CD8-positive, alpha-beta memory T cell (primary cell): Measurements from ENCODE around the gene FLRT1. TPM values are rescaled to one million over a fixed set of nuclear protein-coding genes. Genes with fewer than 3 reads are reported as not detected.
A peak's percentile ranks its signal among the peaks of the same experiment; 100 is the strongest.

Experiments
- CTCF ChIA-PET: fragments of 350-600 bp; sonication (Branson Sonifier 250); formaldehyde crosslinking; loops from one replicate; lab custom pipeline; 2021; ENCODE audit warnings: antibody characterized with exemption; lab: Charles Lee
- POLR2A ChIA-PET: fragments of 350-600 bp; sonication (Branson Sonifier 250); formaldehyde crosslinking; loops from one replicate; lab custom pipeline; 2021; ENCODE audit warnings: antibody characterized with exemption; lab: Charles Lee
- DNase-seq, 5 donors: peaks; one replicate each; pipeline versions ENCODE4 v3.0.0 to v3.0.0-alpha.2; 2020 to 2022; ENCODE audit warnings: mixed read lengths in 1 of 5
- H3K27ac ChIP-seq: one replicate; pipeline ENCODE4 v1.7.0; 2013; ENCODE audit warnings: low read depth, mild to moderate bottlenecking, low read length, moderate library complexity
- H3K27me3 ChIP-seq: 2 replicates; pipeline ENCODE4 v1.7.0; 2013; ENCODE audit warnings: low read length, mild to moderate bottlenecking; ENCODE audit not compliant: insufficient read depth, poor library complexity, severe bottlenecking
- H3K36me3 ChIP-seq: 2 replicates; pipeline ENCODE4 v1.7.0; 2013; ENCODE audit warnings: mild to moderate bottlenecking, low read length, moderate library complexity; ENCODE audit not compliant: insufficient read depth
- H3K4me1 ChIP-seq: 2 replicates; pipeline ENCODE4 v1.7.0; 2013; ENCODE audit warnings: mild to moderate bottlenecking, low read length, moderate library complexity; ENCODE audit not compliant: insufficient read depth
- H3K4me3 ChIP-seq: 2 replicates; pipeline ENCODE4 v1.7.0; 2013; ENCODE audit warnings: mild to moderate bottlenecking, low read length
- H3K9me3 ChIP-seq: 2 replicates; pipeline ENCODE4 v1.7.0; 2013; ENCODE audit warnings: mild to moderate bottlenecking, low read length
- H3K27ac Mint-ChIP-seq, 8 donors: one replicate each; pipeline ENCODE4 v1.8.0; 2020 to 2021; ENCODE audit warnings: mixed read lengths in 8 of 8, mild to moderate bottlenecking in 6 of 8, inconsistent platforms in 3 of 8, moderate library complexity in 3 of 8
- H3K27me3 Mint-ChIP-seq, 2 donors: one replicate each; pipeline ENCODE4 v1.8.0; 2020 to 2021; ENCODE audit warnings: mixed read lengths in 2 of 2, mild to moderate bottlenecking in 1 of 2, moderate library complexity in 1 of 2
- H3K36me3 Mint-ChIP-seq, 3 donors: one replicate each; pipeline ENCODE4 v1.8.0; 2020 to 2021; ENCODE audit warnings: mixed read lengths in 3 of 3, inconsistent platforms in 1 of 3, mild to moderate bottlenecking in 1 of 3
- H3K4me1 Mint-ChIP-seq, 3 donors: one replicate each; pipeline ENCODE4 v1.8.0; 2020 to 2021; ENCODE audit warnings: mixed read lengths in 3 of 3, inconsistent platforms in 1 of 3, mild to moderate bottlenecking in 1 of 3
- H3K4me3 Mint-ChIP-seq, 7 donors: one replicate each; pipeline ENCODE4 v1.8.0; 2020 to 2021; ENCODE audit warnings: mixed read lengths in 7 of 7, mild to moderate bottlenecking in 6 of 7, moderate library complexity in 4 of 7, inconsistent platforms in 2 of 7
- H3K9me3 Mint-ChIP-seq, 5 donors: one replicate each; pipeline ENCODE4 v1.8.0; 2020 to 2022; ENCODE audit warnings: mixed read lengths in 5 of 5, mild to moderate bottlenecking in 3 of 5, moderate library complexity in 2 of 5, inconsistent platforms in 1 of 5
- polyA plus RNA-seq: library from polyadenylated mRNA; unstranded; fragments of 300-500 nt; fragmentation: Illumina TruSeq; gene quantifications from one replicate; pipeline ENCODE4 v1.2.3, GENCODE V29; 2021
- total RNA-seq, 2 experiments: library from RNA; stranded (reverse); gene quantifications; one replicate each; pipeline ENCODE4 v1.2.3, GENCODE V29; 2021

FLRT1 gene
- total RNA-seq (not detected), polyA plus RNA-seq (not detected)

DNA sequence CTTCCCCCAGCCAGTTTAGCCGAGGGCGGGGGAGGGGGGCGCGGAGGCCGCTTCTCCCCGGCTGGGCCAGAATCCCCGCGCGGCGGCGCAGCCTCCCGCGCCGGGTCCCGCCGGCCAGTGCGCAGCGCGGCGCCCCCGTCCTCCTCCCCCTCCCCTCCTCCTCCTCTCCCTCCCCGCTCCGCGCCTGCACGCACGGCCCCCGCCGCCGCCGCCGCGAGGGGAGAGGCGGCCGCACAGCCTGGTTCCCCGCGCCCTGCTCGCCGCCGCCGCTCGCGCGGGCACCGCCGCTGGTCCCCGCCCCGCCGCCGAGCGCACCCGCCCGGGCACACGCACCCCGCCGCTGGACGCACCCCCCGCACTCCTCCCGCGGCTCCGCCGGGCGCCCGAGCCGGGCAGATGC lies at the start of gene FLRT1:
FLRT1 (plus strand) TSS at position 356 of the 400 bp plus-strand sequence. CDS start 80,337 bp downstream, outside the sequence.
- ChIA-PET CTCF (interaction anchor here (1.9 kb wide), 1 partner anchor 36 kb away, joined by 6 read pairs; no protein-coding TSS in a partner anchor), POLR2A (no interaction called here)

GRCh38 chr11:63986156-63986931 lies 49.4 kb upstream of the FLRT1 start, which contains the start of gene OTUB1:
Gene OTUB1, plus strand, starts transcription at chr11:63986438. Its CDS starts 19 bp downstream, at chr11:63986457.
- Histone ChIP-seq H3K4me3 (peak within 1 kb of the TSS; percentile 85), H3K9me3 (no peaks in the 10 kb centered on the region), H3K4me1 (peaks cover 22% of the 10 kb centered on the region), H3K27me3 (no peaks in the 10 kb centered on the region), H3K36me3 (peaks cover 12% of the 10 kb centered on the region), H3K27ac (peak within 1 kb of the TSS; percentile 94)
- Mint-ChIP-seq H3K27me3 (no peaks in the 10 kb centered on the region), H3K4me1 (peaks cover 27 to 41% (median 37%) of the 10 kb centered on the region in 3 donors), H3K36me3 (peaks cover 0 to 35% (median 2%) of the 10 kb centered on the region in 3 donors), H3K9me3 (no peaks in the 10 kb centered on the region), H3K4me3 (peak within 1 kb of the TSS; percentile 96 to 99 (median 99)), H3K27ac (peak within 1 kb of the TSS; percentile 98 to 100 (median 99))
- ChIA-PET POLR2A (interaction anchor here (0.8 to 2.2 kb wide), 5 partner anchors 12 to 148 kb away, joined by 3 to 9 read pairs (median 3); partner anchors contain the start of genes COX8A and MARK2), CTCF (interaction anchor here (0.9 to 1.7 kb wide), 4 partner anchors 14 to 331 kb away, joined by 3 to 7 read pairs (median 4); partner anchors contain the start of genes PRDX5 and TRMT112)
- peak; percentile 81 to 93 (median 84) for DNase-seq

More for the DNA sequence above, at the start of gene FLRT1:
- no peaks in the 10 kb centered on the region for H3K36me3 ChIP-seq
- Mint-ChIP-seq H3K27me3 (peaks cover 27 to 55% of the 10 kb centered on the region in 2 donors), H3K36me3 (no peaks in the 10 kb centered on the region), H3K9me3 (no peaks in the 10 kb centered on the region), H3K4me1 (peaks cover 0 to 12% (median 9%) of the 10 kb centered on the region in 3 donors), H3K27ac (peak within 1 kb of the TSS in 1 of 8 donors; percentile 56), H3K4me3 (peak within 1 kb of the TSS in 6 of 7 donors; percentile 38 to 71 (median 54))
- H3K4me3 ChIP-seq = no peak within 1 kb of the TSS
- no peak within 1 kb of the TSS for H3K27ac ChIP-seq
- no peaks in the 10 kb centered on the region for H3K4me1 ChIP-seq
- DNase-seq = no peak
- no peaks in the 10 kb centered on the region for H3K9me3 ChIP-seq
- peaks cover 13% of the 10 kb centered on the region for H3K27me3 ChIP-seq

DNA sequence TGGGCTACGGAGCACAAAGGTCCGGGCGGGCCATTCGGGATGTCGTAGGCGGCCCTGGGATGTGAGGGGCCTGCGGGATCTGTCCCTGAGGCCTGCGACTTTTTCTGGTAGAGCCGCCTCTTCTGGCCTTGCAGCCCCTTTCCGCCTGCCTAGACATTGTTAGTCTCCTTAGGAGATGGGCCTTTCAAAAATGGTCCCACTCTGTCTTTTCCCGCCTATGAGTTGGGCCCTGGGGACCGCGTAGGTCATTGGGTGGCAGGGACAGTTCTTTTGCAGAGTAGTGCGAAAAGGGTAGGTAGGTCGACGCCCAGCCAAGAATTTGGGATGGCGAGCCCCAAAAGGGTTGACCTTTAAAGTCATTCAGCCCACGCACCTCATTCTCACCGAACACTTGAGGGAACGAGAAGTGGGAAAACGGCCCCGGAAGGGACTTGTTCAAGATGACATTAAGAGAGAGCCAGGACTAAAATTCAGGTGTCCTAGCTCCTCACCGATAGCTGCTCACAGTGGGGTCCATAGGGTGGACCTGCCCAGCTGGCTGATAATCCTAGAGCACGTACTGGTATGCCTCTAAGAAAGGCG lies 48.7 kb upstream of the FLRT1 start:
- H3K27ac ChIP-seq = peak overlapping the region; percentile 94
- peaks cover 16% of the 10 kb centered on the region for H3K36me3 ChIP-seq
- peak overlapping the region; percentile 85 for H3K4me3 ChIP-seq
- no peaks in the 10 kb centered on the region for H3K27me3 Mint-ChIP-seq
- peaks cover 22% of the 10 kb centered on the region for H3K4me1 ChIP-seq
- H3K9me3 Mint-ChIP-seq = no peaks in the 10 kb centered on the region
- peak overlapping the region in 7 of 8 donors; percentile 42 to 96 (median 56) for H3K27ac Mint-ChIP-seq
- no peak for DNase-seq
- peaks cover 30 to 46% (median 37%) of the 10 kb centered on the region in 3 donors for H3K4me1 Mint-ChIP-seq
- H3K36me3 Mint-ChIP-seq = peaks cover 0 to 42% (median 4%) of the 10 kb centered on the region in 3 donors
- H3K9me3 ChIP-seq = no peaks in the 10 kb centered on the region
- H3K4me3 Mint-ChIP-seq = peak overlapping the region; percentile 67 to 86 (median 75)
- ChIA-PET POLR2A (interaction anchor here (2.2 kb wide), 1 partner anchor 149 kb away, joined by 9 read pairs; the partner anchor contains the start of gene MARK2), CTCF (interaction anchor here (0.9 to 1.7 kb wide), 3 partner anchors 13 to 150 kb away, joined by 3 to 7 read pairs (median 6); no protein-coding TSS in a partner anchor)
- H3K27me3 ChIP-seq = no peaks in the 10 kb centered on the region

- H3K27me3 ChIP-seq = no peaks in the 10 kb centered on the region
- peak overlapping the region in 2 of 8 donors; percentile 57 to 66 for H3K27ac Mint-ChIP-seq
- H3K4me3 Mint-ChIP-seq = no peak overlapping the region
- no peak for DNase-seq
- H3K4me1 ChIP-seq = peaks cover 17% of the 10 kb centered on the region
- H3K4me3 ChIP-seq = no peak overlapping the region
- ChIA-PET CTCF (interaction anchor here (2.8 kb wide), 1 partner anchor 8 kb away, joined by 10 read pairs; no protein-coding TSS in a partner anchor), POLR2A (no interaction called here)
- H3K36me3 ChIP-seq = peaks cover 16% of the 10 kb centered on the region
- H3K27me3 Mint-ChIP-seq = no peaks in the 10 kb centered on the region
- no peaks in the 10 kb centered on the region for H3K9me3 ChIP-seq
- peaks cover 4 to 74% (median 8%) of the 10 kb centered on the region in 3 donors for H3K36me3 Mint-ChIP-seq
- no peak overlapping the region for H3K27ac ChIP-seq
- H3K4me1 Mint-ChIP-seq = peaks cover 25 to 42% (median 28%) of the 10 kb centered on the region in 3 donors
- H3K9me3 Mint-ChIP-seq = no peaks in the 10 kb centered on the region
These were observed 44.2 kb upstream of the FLRT1 start for GRCh38 chr11:63991558-63991957.

- no peaks in the 10 kb centered on the region for H3K9me3 Mint-ChIP-seq
- H3K36me3 Mint-ChIP-seq = peaks cover 4 to 85% (median 8%) of the 10 kb centered on the region in 3 donors
- DNase-seq = no peak
- POLR2A ChIA-PET = interaction anchor here (0.5 kb wide), 1 partner anchor 16 kb away, joined by 3 read pairs; no protein-coding TSS in a partner anchor
- Histone ChIP-seq H3K4me3 (no peak overlapping the region), H3K36me3 (peaks cover 19% of the 10 kb centered on the region), H3K27me3 (no peaks in the 10 kb centered on the region), H3K9me3 (no peaks in the 10 kb centered on the region), H3K27ac (no peak overlapping the region), H3K4me1 (peaks cover 5% of the 10 kb centered on the region)
- H3K4me1 Mint-ChIP-seq = peaks cover 17 to 39% (median 18%) of the 10 kb centered on the region in 3 donors
- CTCF ChIA-PET = no interaction called here
- no peaks in the 10 kb centered on the region for H3K27me3 Mint-ChIP-seq
- peak overlapping the region in 2 of 8 donors; percentile 9 to 77 for H3K27ac Mint-ChIP-seq
- no peak overlapping the region for H3K4me3 Mint-ChIP-seq
These were observed 42.6 kb upstream of the FLRT1 start for GRCh38 chr11:63993100-63993499.

- Mint-ChIP-seq H3K4me1 (peaks cover 12 to 38% (median 16%) of the 10 kb centered on the region in 3 donors), H3K27ac (peak overlapping the region in 1 of 8 donors; percentile 20), H3K4me3 (no peak overlapping the region), H3K36me3 (peaks cover 4 to 81% (median 8%) of the 10 kb centered on the region in 3 donors), H3K9me3 (no peaks in the 10 kb centered on the region), H3K27me3 (no peaks in the 10 kb centered on the region)
- H3K27ac ChIP-seq = no peak overlapping the region
- no peaks in the 10 kb centered on the region for H3K4me1 ChIP-seq
- H3K36me3 ChIP-seq = peaks cover 16% of the 10 kb centered on the region
- CTCF ChIA-PET = no interaction called here
- no peak for DNase-seq
- POLR2A ChIA-PET = no interaction called here
- H3K4me3 ChIP-seq = no peak overlapping the region
- H3K27me3 ChIP-seq = no peaks in the 10 kb centered on the region
- H3K9me3 ChIP-seq = no peaks in the 10 kb centered on the region
These were observed 41.7 kb upstream of the FLRT1 start for GRCh38 chr11:63993993-63994392.

DNA sequence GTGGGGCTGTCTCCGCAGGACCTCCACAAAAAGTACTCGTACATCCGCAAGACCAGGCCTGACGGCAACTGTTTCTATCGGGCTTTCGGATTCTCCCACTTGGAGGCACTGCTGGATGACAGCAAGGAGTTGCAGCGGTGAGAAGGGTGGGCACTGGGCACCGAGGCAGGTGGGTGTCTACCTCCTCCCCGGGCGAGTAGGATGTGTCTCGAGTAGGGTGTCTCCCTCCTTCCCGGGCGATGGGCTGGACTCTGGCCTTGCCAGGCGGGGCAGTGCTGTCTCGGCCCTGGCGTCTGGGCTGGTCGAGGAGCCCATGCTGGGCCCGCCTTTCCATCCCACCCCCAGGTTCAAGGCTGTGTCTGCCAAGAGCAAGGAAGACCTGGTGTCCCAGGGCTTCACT lies 39.2 kb upstream of the FLRT1 start:
- Mint-ChIP-seq H3K9me3 (no peaks in the 10 kb centered on the region), H3K27me3 (no peaks in the 10 kb centered on the region), H3K4me3 (no peak overlapping the region), H3K4me1 (peaks cover 4 to 38% (median 13%) of the 10 kb centered on the region in 3 donors), H3K27ac (no peak overlapping the region), H3K36me3 (peaks cover 4 to 61% (median 5%) of the 10 kb centered on the region in 3 donors)
- Histone ChIP-seq H3K27ac (no peak overlapping the region), H3K9me3 (no peaks in the 10 kb centered on the region), H3K36me3 (peaks cover 6% of the 10 kb centered on the region), H3K27me3 (no peaks in the 10 kb centered on the region), H3K4me3 (no peak overlapping the region), H3K4me1 (peaks cover 7% of the 10 kb centered on the region)
- no peak for DNase-seq
- ChIA-PET POLR2A (no interaction called here), CTCF (no interaction called here)
